Keratinocyte (primary cell): Measurements from ENCODE around the gene EMP2. TPM values are rescaled to one million over a fixed set of nuclear protein-coding genes. Genes with fewer than 3 reads are reported as not detected.

ENCODE experiments used
- DNase-seq: peaks from one replicate; pipeline ENCODE4 v3.0.0-alpha.2; 2011; ENCODE audit warnings: low read depth, missing footprints, low spot score
- FAIRE-seq: peaks from 2 replicates; lab custom pipeline; 2011; peaks lifted over from hg19 to GRCh38; lab: Jason Lieb, UNC
- H2AFZ ChIP-seq: 2 replicates; pipeline ENCODE4 v1.6.0; 2012; ENCODE audit warnings: low read length, control low read depth, inconsistent platforms; ENCODE audit not compliant: control insufficient read depth
- H3K27ac ChIP-seq: 2 replicates; pipeline ENCODE4 v1.5.1; 2011; ENCODE audit warnings: low read length; ENCODE audit not compliant: control insufficient read depth, insufficient read depth
- H3K27me3 ChIP-seq: 3 replicates; pipeline ENCODE4 v1.6.0; 2011; ENCODE audit warnings: low read length; ENCODE audit not compliant: control insufficient read depth, insufficient read depth; ENCODE audit errors: extremely low read depth
- H3K36me3 ChIP-seq, 2 experiments: 2 replicates in 1 of 2; 3 replicates in 1 of 2; pipeline ENCODE4 v1.5.1; 2011; ENCODE audit warnings: low read length in 2 of 2, mild to moderate bottlenecking in 1 of 2; ENCODE audit not compliant: control insufficient read depth in 2 of 2, insufficient read depth in 2 of 2; ENCODE audit errors: extremely low read depth in 1 of 2
- H3K4me1 ChIP-seq: 3 replicates; pipeline ENCODE4 v1.5.1; 2011; ENCODE audit warnings: low read length; ENCODE audit not compliant: control insufficient read depth, insufficient read depth; ENCODE audit errors: extremely low read depth
- H3K4me2 ChIP-seq: 3 replicates; pipeline ENCODE4 v1.6.0; 2011; ENCODE audit warnings: low read depth, low read length; ENCODE audit not compliant: control insufficient read depth, insufficient read depth; ENCODE audit errors: extremely low read depth
- H3K4me3 ChIP-seq, 3 experiments: fragments of 200-600 bp in 1 of 3; sonication (generic) in 1 of 3; 2 replicates in 2 of 3; 3 replicates in 1 of 3; pipeline ENCODE4 v1.5.1; 2011 to 2016; ENCODE audit warnings: low read length in 3 of 3, mild to moderate bottlenecking in 3 of 3, control low read depth in 2 of 3, inconsistent platforms in 1 of 3, low read depth in 1 of 3, mixed read lengths in 1 of 3, mixed run types in 1 of 3, moderate library complexity in 1 of 3; ENCODE audit not compliant: control insufficient read depth in 2 of 3, insufficient read depth in 2 of 3; ENCODE audit errors: extremely low read depth in 1 of 3
- H3K79me2 ChIP-seq: 2 replicates; pipeline ENCODE4 v1.6.0; 2012; ENCODE audit warnings: low read length; ENCODE audit not compliant: control insufficient read depth, insufficient read depth
- H3K9ac ChIP-seq: 3 replicates; pipeline ENCODE4 v1.6.0; 2011; ENCODE audit warnings: low read length; ENCODE audit not compliant: control insufficient read depth, insufficient read depth; ENCODE audit errors: extremely low read depth
- H3K9me1 ChIP-seq: 3 replicates; pipeline ENCODE4 v1.6.0; 2011; ENCODE audit warnings: low read length; ENCODE audit not compliant: control insufficient read depth, insufficient read depth; ENCODE audit errors: extremely low read depth
- H3K9me3 ChIP-seq: 2 replicates; pipeline ENCODE4 v1.5.1; 2012; ENCODE audit warnings: low read depth, low read length; ENCODE audit not compliant: control insufficient read depth
- H4K20me1 ChIP-seq: 3 replicates; pipeline ENCODE4 v1.6.0; 2011; ENCODE audit warnings: low read length; ENCODE audit not compliant: control insufficient read depth, insufficient read depth; ENCODE audit errors: extremely low read depth
- EZH2 ChIP-seq: IDR thresholded peaks from one replicate; pipeline ENCODE4 v1.6.1; 2012; ENCODE audit warnings: inconsistent platforms, mild to moderate bottlenecking, low read length, moderate library complexity
- dilution Hi-C: fragments of 300-500 bp; cut with MboI; formaldehyde crosslinking; loops from one replicate; pipeline ENCODE4 v1.7.0; 2020; ENCODE audit warnings: low sequenced_read_pairs; ENCODE audit not compliant: extremely low pct_ligation_motif_present
- polyA plus RNA-seq, 5 experiments: library from polyadenylated mRNA; depleted of rRNA in 3 of 5; stranded (reverse) in 3 of 5; stranded (forward) in 1 of 5; unstranded in 1 of 5; fragments of >200 nt; gene quantifications; 1 replicate in 1 of 5; 2 replicates in 3 of 5; 3 replicates in 1 of 5; pipeline versions ENCODE4 v1.2.1 to v1.2.3, GENCODE V29; 2011 to 2012; ENCODE audit warnings: missing spikeins in 2 of 5, low read depth in 1 of 5, low replicate concordance in 1 of 5
- TF ChIP-seq, protein P1 (sequence below), 3 experiments: IDR thresholded peaks in 1 of 3; conservative IDR thresholded peaks in 1 of 3; optimal IDR thresholded peaks in 1 of 3; 2 replicates in 2 of 3; 3 replicates in 1 of 3; pipeline versions ENCODE3 to v1.5.1; 2011; ENCODE audit warnings: low read length in 3 of 3, mild to moderate bottlenecking in 3 of 3, moderate library complexity in 2 of 3, control low read depth in 1 of 3, inconsistent platforms in 1 of 3; ENCODE audit not compliant: insufficient read depth in 2 of 3; ENCODE audit errors: extremely low read depth in 1 of 3

Gene EMP2
- polyA plus RNA-seq, 1 donor (not counting 4 experiments of a cell fraction or from before 2014, with no cell fraction given) = 19.1 TPM

DNA sequence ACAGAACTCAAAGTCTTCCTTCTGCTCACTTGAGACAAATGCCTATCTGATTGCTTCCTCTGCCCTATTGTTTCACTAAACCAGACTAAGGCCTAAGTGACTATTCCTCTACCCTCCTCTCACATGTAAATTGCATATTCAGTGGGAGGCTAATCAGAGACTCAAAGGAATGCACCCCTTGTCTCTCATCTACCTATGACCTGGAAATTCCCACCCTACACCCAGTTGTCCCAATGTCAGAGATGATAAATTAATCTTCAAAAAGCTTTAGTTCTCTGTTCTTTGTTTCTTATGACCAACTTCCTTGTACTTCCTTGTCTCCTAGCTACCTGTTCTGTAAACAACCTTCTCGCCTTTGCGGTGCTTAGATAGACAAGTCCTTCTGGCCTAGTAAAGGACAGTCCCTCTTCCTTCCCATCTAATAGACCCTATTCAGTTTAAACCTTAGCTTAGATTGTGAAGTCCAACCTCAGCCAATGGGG is 76.0 kb downstream of the EMP2 start:
- dilution Hi-C loops = no loop called here
- no peaks in the 10 kb centered on the region for H3K79me2 ChIP-seq
- no peaks in the 10 kb centered on the region for H3K27me3 ChIP-seq
- H3K9ac ChIP-seq = no peak overlapping the region
- TF ChIP-seq, protein P1, sequence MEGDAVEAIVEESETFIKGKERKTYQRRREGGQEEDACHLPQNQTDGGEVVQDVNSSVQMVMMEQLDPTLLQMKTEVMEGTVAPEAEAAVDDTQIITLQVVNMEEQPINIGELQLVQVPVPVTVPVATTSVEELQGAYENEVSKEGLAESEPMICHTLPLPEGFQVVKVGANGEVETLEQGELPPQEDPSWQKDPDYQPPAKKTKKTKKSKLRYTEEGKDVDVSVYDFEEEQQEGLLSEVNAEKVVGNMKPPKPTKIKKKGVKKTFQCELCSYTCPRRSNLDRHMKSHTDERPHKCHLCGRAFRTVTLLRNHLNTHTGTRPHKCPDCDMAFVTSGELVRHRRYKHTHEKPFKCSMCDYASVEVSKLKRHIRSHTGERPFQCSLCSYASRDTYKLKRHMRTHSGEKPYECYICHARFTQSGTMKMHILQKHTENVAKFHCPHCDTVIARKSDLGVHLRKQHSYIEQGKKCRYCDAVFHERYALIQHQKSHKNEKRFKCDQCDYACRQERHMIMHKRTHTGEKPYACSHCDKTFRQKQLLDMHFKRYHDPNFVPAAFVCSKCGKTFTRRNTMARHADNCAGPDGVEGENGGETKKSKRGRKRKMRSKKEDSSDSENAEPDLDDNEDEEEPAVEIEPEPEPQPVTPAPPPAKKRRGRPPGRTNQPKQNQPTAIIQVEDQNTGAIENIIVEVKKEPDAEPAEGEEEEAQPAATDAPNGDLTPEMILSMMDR (optimal IDR thresholded peaks at IDR 0.05 in 1 of 3, IDR thresholded peaks at IDR 0.05 in 1 of 3, conservative IDR thresholded peaks at IDR 0.05 in 1 of 3; ENCODE audit: extremely low read depth in 1 of 3, insufficient read depth in 2 of 3, low read length in 3 of 3) = no peak
- TF ChIP-seq EZH2 = no peak
- no peak overlapping the region for H3K27ac ChIP-seq
- no peaks in the 10 kb centered on the region for H3K36me3 ChIP-seq
- no peak overlapping the region for H3K4me3 ChIP-seq
- no peak overlapping the region for H3K4me2 ChIP-seq
- no peaks in the 10 kb centered on the region for H3K9me3 ChIP-seq
- no peaks in the 10 kb centered on the region for H3K9me1 ChIP-seq
- FAIRE-seq (no peak), DNase-seq (no peak)
- H3K4me1 ChIP-seq = no peaks in the 10 kb centered on the region
- H2AFZ ChIP-seq = no peak overlapping the region
- no peaks in the 10 kb centered on the region for H4K20me1 ChIP-seq

DNA sequence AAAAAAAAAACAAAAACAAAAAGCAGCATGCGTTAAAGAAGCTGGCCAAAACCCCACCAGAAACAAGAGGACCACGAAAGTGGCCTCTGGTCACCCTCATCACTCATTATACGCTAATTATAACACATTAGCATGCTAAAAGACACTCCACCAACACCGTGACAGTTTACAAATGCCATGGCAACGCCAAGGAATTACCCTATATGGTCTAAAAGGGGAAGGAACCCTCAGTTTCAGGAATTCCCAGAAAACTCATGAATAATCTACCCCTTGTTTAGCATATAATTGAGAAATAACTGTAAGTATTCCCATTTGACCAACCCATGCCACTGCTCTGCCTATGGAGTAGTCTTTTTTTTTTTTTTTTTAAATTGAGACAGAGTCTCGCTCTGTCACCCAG is 77.6 kb downstream of the EMP2 start:
- DNase-seq (no peak), FAIRE-seq (no peak)
- no peaks in the 10 kb centered on the region for H3K27me3 ChIP-seq
- dilution Hi-C loops = no loop called here
- no peak overlapping the region for H2AFZ ChIP-seq
- H3K4me3 ChIP-seq = no peak overlapping the region
- H3K79me2 ChIP-seq = no peaks in the 10 kb centered on the region
- no peaks in the 10 kb centered on the region for H3K36me3 ChIP-seq
- no peaks in the 10 kb centered on the region for H3K9me1 ChIP-seq
- no peak overlapping the region for H3K27ac ChIP-seq
- TF ChIP-seq EZH2 = no peak
- no peaks in the 10 kb centered on the region for H3K4me1 ChIP-seq
- H3K9ac ChIP-seq = no peak overlapping the region
- H3K4me2 ChIP-seq = no peak overlapping the region
- no peaks in the 10 kb centered on the region for H4K20me1 ChIP-seq
- H3K9me3 ChIP-seq = no peaks in the 10 kb centered on the region

DNA sequence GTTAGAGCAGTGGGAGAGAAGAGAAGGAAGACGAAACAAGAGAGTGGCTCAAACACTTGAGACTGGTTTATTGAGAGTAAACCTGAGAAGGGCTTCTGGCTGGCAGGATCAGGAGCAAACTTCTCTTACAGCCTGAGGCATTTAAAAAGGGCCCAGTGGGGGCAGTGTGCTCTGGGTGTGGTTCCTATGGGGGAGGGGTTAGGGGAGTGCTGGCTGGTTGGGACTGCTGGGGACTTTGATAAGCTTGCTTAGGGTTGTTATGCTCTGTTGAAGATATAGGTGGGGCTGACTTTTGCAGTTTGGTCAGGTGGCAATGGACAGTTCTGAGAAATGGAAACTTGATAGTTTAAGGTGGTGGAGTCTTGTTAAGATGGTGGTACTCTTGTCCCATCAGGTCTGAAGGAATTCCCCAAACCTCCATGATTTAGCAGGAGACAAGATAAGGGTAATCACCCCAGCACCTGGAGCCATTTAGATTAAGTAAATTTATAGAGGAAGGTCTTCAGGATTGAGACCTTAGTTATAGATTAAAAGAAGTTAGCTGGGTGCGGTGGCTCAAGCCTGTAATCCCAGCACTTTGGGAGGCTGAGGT is 79.3 kb downstream of the EMP2 start:
- H3K9ac ChIP-seq = no peak overlapping the region
- no peaks in the 10 kb centered on the region for H3K79me2 ChIP-seq
- no peak for FAIRE-seq
- H3K4me2 ChIP-seq = no peak overlapping the region
- no peak overlapping the region for H2AFZ ChIP-seq
- dilution Hi-C loops = no loop called here
- H3K9me3 ChIP-seq = no peaks in the 10 kb centered on the region
- no peak for TF ChIP-seq EZH2
- TF ChIP-seq, protein P1 (optimal IDR thresholded peaks at IDR 0.05 in 1 of 3, IDR thresholded peaks at IDR 0.05 in 1 of 3, conservative IDR thresholded peaks at IDR 0.05 in 1 of 3; ENCODE audit: extremely low read depth in 1 of 3, insufficient read depth in 2 of 3, low read length in 3 of 3) = no peak
- H3K27me3 ChIP-seq = no peaks in the 10 kb centered on the region
- no peak for DNase-seq
- no peaks in the 10 kb centered on the region for H3K4me1 ChIP-seq
- H3K27ac ChIP-seq = no peak overlapping the region
- H3K9me1 ChIP-seq = no peaks in the 10 kb centered on the region
- no peaks in the 10 kb centered on the region for H3K36me3 ChIP-seq
- H4K20me1 ChIP-seq = no peaks in the 10 kb centered on the region
- H3K4me3 ChIP-seq = no peak overlapping the region
